ENCODE measurements around the gene NR2C1.

The NR2C1 gene

GRCh38 chr12:94973221-94973620 is 100.2 kb downstream of the NR2C1 start:
- Histone ChIP-seq H3K4me3 (no peak overlapping the region), H3K27ac (no peak overlapping the region), H3K9ac (ENCODE audit: insufficient read length) (no peak overlapping the region), H3K9me3 (ENCODE audit: low read depth, low read length) (no peaks in the 10 kb centered on the region), H3K36me3 (ENCODE audit: insufficient read depth, low read length) (peaks cover 6% of the 10 kb centered on the region)
- no peak for TF ChIP-seq FOXP2 (optimal IDR thresholded peaks at IDR 0.05; ENCODE audit: control extremely low read depth, extremely low read length, insufficient read depth)
- TF ChIP-seq EZH2 (IDR thresholded peaks at IDR 0.05), result no peak
- no peak for TF ChIP-seq POLR2AphosphoS5 (IDR thresholded peaks at IDR 0.05; ENCODE audit: borderline replicate concordance, low read depth, low read length)
- no peak for DNase-seq (ENCODE audit: low read depth, low spot score)

DNA sequence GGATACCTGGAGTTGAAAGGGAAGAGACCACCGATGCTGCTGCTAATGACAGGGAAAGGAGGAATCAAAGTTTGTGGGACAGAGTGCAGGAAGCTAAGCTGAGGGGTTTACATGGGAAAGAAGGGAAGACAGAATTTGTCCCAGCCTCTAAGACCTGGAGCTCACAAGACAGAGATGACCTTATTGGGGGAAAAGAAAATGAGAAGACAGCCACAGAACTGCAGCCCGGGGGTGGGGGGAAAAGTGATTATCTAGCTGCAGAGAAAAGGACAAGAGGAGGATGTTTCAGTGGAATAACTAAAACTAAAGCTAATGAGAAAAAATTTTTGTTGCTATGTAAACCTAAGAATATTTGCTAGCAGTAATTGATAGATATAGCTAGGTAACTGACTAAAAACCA is 100.6 kb downstream of the NR2C1 start:
- TF ChIP-seq EZH2 (IDR thresholded peaks at IDR 0.05), result no peak
- no peak for TF ChIP-seq POLR2AphosphoS5 (IDR thresholded peaks at IDR 0.05; ENCODE audit: borderline replicate concordance, low read depth, low read length)
- TF ChIP-seq FOXP2 (optimal IDR thresholded peaks at IDR 0.05; ENCODE audit: control extremely low read depth, extremely low read length, insufficient read depth), result no peak
- no peaks in the 10 kb centered on the region for H3K9me3 ChIP-seq (ENCODE audit: low read depth, low read length)
- no peak overlapping the region for H3K9ac ChIP-seq (ENCODE audit: insufficient read length)
- peaks cover 6% of the 10 kb centered on the region for H3K36me3 ChIP-seq (ENCODE audit: insufficient read depth, low read length)
- no peak overlapping the region for H3K4me3 ChIP-seq
- H3K27ac ChIP-seq, result no peak overlapping the region
- no peak for DNase-seq (ENCODE audit: low read depth, low spot score)

GRCh38 chr12:94971923-94972322 is 101.5 kb downstream of the NR2C1 start:
- H3K27ac ChIP-seq, result no peak overlapping the region
- DNase-seq (ENCODE audit: low read depth, low spot score), result no peak
- TF ChIP-seq FOXP2 (optimal IDR thresholded peaks at IDR 0.05; ENCODE audit: control extremely low read depth, extremely low read length, insufficient read depth) (no peak), POLR2AphosphoS5 (IDR thresholded peaks at IDR 0.05; ENCODE audit: borderline replicate concordance, low read depth, low read length) (no peak), EZH2 (IDR thresholded peaks at IDR 0.05) (no peak)

GRCh38 chr12:94970560-94970959 is 102.9 kb downstream of the NR2C1 start:
- Histone ChIP-seq H3K9ac (ENCODE audit: insufficient read length) (no peak overlapping the region), H3K4me3 (no peak overlapping the region), H3K36me3 (ENCODE audit: insufficient read depth, low read length) (peaks cover 6% of the 10 kb centered on the region), H3K27ac (no peak overlapping the region), H3K9me3 (ENCODE audit: low read depth, low read length) (no peaks in the 10 kb centered on the region)
- no peak for TF ChIP-seq POLR2AphosphoS5 (IDR thresholded peaks at IDR 0.05; ENCODE audit: borderline replicate concordance, low read depth, low read length)
- no peak for TF ChIP-seq FOXP2 (optimal IDR thresholded peaks at IDR 0.05; ENCODE audit: control extremely low read depth, extremely low read length, insufficient read depth)
- TF ChIP-seq EZH2 (IDR thresholded peaks at IDR 0.05), result no peak
- no peak for DNase-seq (ENCODE audit: low read depth, low spot score)

More at GRCh38 chr12:94971923-94972322, 101.5 kb downstream of the NR2C1 start:
- Histone ChIP-seq H3K9ac (ENCODE audit: insufficient read length) (no peak overlapping the region), H3K4me3 (no peak overlapping the region), H3K36me3 (ENCODE audit: insufficient read depth, low read length) (peaks cover 6% of the 10 kb centered on the region), H3K9me3 (ENCODE audit: low read depth, low read length) (no peaks in the 10 kb centered on the region)

Data from SK-N-MC (cell line).